Measurements from ENCODE around the gene SAMD3. TPM values are rescaled to one million over a fixed set of nuclear protein-coding genes. Genes with fewer than 3 reads are reported as not detected.

Gene SAMD3
- total and polyA plus RNA-seq, 9 donors = 0.81 to 7.4 (median 2.7) TPM

DNA sequence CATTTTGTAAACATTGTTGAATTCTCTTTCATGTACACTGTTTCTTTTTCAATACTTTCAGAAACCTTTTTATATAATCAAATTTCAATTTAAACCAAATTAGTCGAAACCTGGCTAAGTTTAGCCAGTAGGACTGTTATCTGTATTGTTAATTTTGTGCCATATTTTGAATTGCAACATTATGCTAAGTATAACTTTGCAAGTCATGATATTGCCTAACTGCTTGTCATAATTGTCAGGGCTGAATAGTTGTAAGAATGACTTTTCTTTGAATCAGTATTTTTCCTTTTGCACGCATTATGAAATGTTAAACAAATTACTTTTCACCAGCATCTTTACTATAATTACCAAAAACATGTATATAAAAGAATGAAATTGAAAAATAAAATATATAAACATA, 82.7 kb downstream of the SAMD3 start:
- intact Hi-C loops (cut with DNase I) = no loop called here

DNA sequence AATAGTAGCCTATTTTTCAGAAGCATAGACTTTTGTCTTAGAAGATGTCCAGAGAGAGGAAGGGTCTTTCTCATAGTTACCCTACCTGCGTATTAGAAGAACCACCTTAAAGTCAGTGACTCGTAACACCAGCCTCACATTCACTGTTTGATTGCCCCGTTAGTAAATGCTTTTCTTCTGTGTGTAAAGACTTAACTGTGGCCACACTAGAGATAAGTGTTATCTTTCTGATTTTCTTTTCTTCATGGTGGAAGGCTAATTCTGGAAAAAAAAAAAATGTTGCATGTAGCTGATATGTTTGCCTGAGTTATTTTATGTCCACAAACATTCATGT, 83.9 kb downstream of the SAMD3 start:
- TF ChIP-seq EP300 (IDR thresholded peaks at IDR 0.05) = no peak
- TF ChIP-seq, protein P1, sequence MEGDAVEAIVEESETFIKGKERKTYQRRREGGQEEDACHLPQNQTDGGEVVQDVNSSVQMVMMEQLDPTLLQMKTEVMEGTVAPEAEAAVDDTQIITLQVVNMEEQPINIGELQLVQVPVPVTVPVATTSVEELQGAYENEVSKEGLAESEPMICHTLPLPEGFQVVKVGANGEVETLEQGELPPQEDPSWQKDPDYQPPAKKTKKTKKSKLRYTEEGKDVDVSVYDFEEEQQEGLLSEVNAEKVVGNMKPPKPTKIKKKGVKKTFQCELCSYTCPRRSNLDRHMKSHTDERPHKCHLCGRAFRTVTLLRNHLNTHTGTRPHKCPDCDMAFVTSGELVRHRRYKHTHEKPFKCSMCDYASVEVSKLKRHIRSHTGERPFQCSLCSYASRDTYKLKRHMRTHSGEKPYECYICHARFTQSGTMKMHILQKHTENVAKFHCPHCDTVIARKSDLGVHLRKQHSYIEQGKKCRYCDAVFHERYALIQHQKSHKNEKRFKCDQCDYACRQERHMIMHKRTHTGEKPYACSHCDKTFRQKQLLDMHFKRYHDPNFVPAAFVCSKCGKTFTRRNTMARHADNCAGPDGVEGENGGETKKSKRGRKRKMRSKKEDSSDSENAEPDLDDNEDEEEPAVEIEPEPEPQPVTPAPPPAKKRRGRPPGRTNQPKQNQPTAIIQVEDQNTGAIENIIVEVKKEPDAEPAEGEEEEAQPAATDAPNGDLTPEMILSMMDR (IDR thresholded peaks at IDR 0.05) = no peak
- TF ChIP-seq POLR2A (IDR thresholded peaks at IDR 0.05) = no peak
- Histone ChIP-seq H3K4me1 (ENCODE audit: insufficient read depth) (no peaks in the 10 kb centered on the region), H3K27ac (no peak overlapping the region), H3K4me3 (no peak overlapping the region), H3K9me3 (no peaks in the 10 kb centered on the region), H3K36me3 (no peaks in the 10 kb centered on the region), H3K27me3 (no peaks in the 10 kb centered on the region)
- DNase-seq = no peak
- intact Hi-C loops (cut with DNase I) = no loop called here
- WGBS, 3 donors = 75 to 87% (median 84%) methylated on average over 3 of the region's 3 CpGs

More for the DNA sequence above, 82.7 kb downstream of the SAMD3 start:
- Histone ChIP-seq H3K4me3 (no peak overlapping the region), H3K36me3 (no peaks in the 10 kb centered on the region), H3K27me3 (no peaks in the 10 kb centered on the region), H3K27ac (no peak overlapping the region), H3K9me3 (no peaks in the 10 kb centered on the region), H3K4me1 (ENCODE audit: insufficient read depth) (no peaks in the 10 kb centered on the region)
- DNase-seq = no peak
- TF ChIP-seq POLR2A (IDR thresholded peaks at IDR 0.05) = no peak
- TF ChIP-seq EP300 (IDR thresholded peaks at IDR 0.05) = no peak
- TF ChIP-seq, protein P1 (IDR thresholded peaks at IDR 0.05) = no peak
- WGBS, 3 donors = 91 to 93% (median 93%) methylated on average over 2 of the region's 2 CpGs

DNA sequence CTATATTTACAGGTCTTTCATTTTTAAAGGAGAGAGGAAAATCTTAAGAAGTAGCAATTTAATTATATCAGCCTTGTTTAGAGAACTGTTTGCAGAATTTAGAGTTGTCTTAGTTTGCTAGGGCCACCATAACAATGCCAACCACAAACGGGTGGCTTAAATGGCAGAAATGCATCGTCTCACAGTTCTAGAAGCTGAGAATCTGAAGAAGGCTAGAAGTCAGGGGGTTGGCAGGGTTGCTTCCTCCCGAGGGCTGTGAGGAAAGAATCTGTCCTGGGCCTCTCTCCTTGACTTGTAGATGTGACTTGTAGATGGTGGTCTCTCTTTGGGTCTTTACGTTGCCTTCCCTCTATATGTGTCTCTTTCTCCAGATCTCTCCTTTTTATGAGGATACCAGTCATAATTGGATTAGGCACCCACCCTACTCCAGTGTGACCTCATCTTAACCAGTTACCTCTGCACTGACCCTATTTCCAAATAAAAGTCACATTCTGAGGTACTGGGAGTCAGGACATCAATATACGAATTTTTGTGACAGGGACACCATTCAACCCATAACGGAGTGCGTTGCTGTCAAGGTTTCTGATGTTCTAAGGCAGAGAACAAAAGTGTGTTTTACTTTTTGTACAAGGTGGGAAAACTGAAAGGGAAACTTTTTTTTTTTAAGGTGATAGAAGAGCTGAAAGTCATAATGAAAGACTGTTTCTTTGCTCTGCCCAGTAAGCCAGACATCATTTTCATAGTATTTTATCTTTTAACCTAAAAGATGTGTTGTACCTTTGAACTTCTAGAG, 84.4 kb downstream of the SAMD3 start:
- intact Hi-C loops (cut with DNase I) = no loop called here
- H3K36me3 ChIP-seq = no peaks in the 10 kb centered on the region

DNA sequence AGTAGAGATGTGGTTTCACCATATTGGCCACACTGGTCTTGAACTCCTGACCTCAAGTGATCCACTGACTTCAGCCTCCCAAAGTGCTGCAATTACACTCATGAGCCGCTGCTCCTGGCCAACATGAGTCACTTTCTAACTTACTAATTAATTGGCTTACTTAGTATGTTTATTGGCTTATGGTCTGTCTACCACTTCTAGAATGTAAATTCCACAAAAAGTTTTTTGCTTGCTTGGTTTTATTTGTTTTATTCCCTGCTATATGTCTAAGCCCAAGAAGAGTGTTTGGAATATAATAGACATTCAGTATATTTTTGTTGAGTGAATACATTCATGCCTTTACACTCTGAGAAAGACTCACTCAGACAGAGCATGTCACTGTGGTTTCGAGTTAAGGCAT, 86.0 kb downstream of the SAMD3 start:
- TF ChIP-seq POLR2A (IDR thresholded peaks at IDR 0.05) = no peak
- TF ChIP-seq, protein P1 (IDR thresholded peaks at IDR 0.05) = no peak
- TF ChIP-seq EP300 (IDR thresholded peaks at IDR 0.05) = no peak
- H3K36me3 ChIP-seq = no peaks in the 10 kb centered on the region
- H3K4me1 ChIP-seq (ENCODE audit: insufficient read depth) = no peaks in the 10 kb centered on the region
- H3K4me3 ChIP-seq = no peak overlapping the region
- 81 to 89% (median 86%) methylated on average over 2 of the region's 2 CpGs for WGBS, 3 donors
- intact Hi-C loops (cut with DNase I) = no loop called here
- H3K27me3 ChIP-seq = no peaks in the 10 kb centered on the region
- H3K9me3 ChIP-seq = no peaks in the 10 kb centered on the region
- no peak for DNase-seq
- H3K27ac ChIP-seq = no peak overlapping the region

More for the DNA sequence above, 84.4 kb downstream of the SAMD3 start:
- TF ChIP-seq POLR2A (IDR thresholded peaks at IDR 0.05) (no peak), EP300 (IDR thresholded peaks at IDR 0.05) (no peak)
- TF ChIP-seq, protein P1 (IDR thresholded peaks at IDR 0.05) = no peak
- H3K4me1 ChIP-seq (ENCODE audit: insufficient read depth) = no peaks in the 10 kb centered on the region
- no peaks in the 10 kb centered on the region for H3K9me3 ChIP-seq
- no peak for DNase-seq
- H3K27me3 ChIP-seq = no peaks in the 10 kb centered on the region
- H3K4me3 ChIP-seq = no peak overlapping the region
- no peak overlapping the region for H3K27ac ChIP-seq
- WGBS, 3 donors = 73 to 92% (median 91%) methylated on average over 7 of the region's 7 CpGs
